NB4 (cell line): ENCODE data around the gene PREP.

Source experiments
- DNase-seq: peaks from one replicate; pipeline ENCODE4 v3.0.0; 2010; ENCODE audit warnings: low read depth
- H3K4me3 ChIP-seq: one replicate; pipeline ENCODE4 v1.5.1; 2011; ENCODE audit warnings: mild to moderate bottlenecking, low read depth, low read length, moderate library complexity
- MAX ChIP-seq: IDR thresholded peaks from 2 replicates; pipeline ENCODE4 v1.6.1; 2011; ENCODE audit warnings: low read depth, low read length
- MYC ChIP-seq: IDR thresholded peaks from 2 replicates; pipeline ENCODE4 v1.6.1; 2011; ENCODE audit warnings: low read depth, low read length
- POLR2A ChIP-seq: IDR thresholded peaks from 2 replicates; pipeline ENCODE4 v1.6.1; 2011; ENCODE audit warnings: mild to moderate bottlenecking; ENCODE audit not compliant: insufficient read length; ENCODE audit errors: extremely low read depth
- TF ChIP-seq, protein P1 (sequence below): IDR thresholded peaks from one replicate; pipeline ENCODE4 v1.5.1; 2012; ENCODE audit warnings: low read depth, low read length

Gene PREP

GRCh38 chr6:105258816-105259215, 144.1 kb downstream of the PREP start:
- H3K4me3 ChIP-seq = no peak overlapping the region
- no peak for DNase-seq
- no peak for TF ChIP-seq MYC
- TF ChIP-seq POLR2A = no peak
- TF ChIP-seq, protein P1, sequence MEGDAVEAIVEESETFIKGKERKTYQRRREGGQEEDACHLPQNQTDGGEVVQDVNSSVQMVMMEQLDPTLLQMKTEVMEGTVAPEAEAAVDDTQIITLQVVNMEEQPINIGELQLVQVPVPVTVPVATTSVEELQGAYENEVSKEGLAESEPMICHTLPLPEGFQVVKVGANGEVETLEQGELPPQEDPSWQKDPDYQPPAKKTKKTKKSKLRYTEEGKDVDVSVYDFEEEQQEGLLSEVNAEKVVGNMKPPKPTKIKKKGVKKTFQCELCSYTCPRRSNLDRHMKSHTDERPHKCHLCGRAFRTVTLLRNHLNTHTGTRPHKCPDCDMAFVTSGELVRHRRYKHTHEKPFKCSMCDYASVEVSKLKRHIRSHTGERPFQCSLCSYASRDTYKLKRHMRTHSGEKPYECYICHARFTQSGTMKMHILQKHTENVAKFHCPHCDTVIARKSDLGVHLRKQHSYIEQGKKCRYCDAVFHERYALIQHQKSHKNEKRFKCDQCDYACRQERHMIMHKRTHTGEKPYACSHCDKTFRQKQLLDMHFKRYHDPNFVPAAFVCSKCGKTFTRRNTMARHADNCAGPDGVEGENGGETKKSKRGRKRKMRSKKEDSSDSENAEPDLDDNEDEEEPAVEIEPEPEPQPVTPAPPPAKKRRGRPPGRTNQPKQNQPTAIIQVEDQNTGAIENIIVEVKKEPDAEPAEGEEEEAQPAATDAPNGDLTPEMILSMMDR = no peak
- no peak for TF ChIP-seq MAX

GRCh38 chr6:105257340-105257739, 145.5 kb downstream of the PREP start:
- no peak for TF ChIP-seq MAX
- TF ChIP-seq POLR2A = no peak
- no peak for TF ChIP-seq MYC
- TF ChIP-seq, protein P1 = no peak
- H3K4me3 ChIP-seq = no peak overlapping the region
- DNase-seq = no peak

DNA sequence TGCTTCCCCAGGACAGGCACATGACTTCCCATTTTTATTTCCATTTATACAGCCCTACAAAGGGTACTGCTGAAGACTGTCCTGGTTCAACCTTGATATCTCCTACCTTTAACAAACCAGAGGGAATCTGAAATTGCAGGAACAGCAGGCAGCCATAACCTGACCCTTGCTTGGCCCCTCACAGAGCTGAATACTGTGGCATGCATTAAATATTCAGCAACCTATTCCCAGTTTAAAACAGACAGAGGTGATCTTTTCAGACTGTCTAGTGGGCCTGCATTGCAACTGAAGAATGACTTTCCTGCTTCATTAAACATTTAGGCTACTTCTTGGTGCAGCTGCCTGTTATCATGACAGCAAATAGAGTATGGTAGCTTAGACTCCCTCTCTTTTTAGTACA, 146.3 kb downstream of the PREP start:
- TF ChIP-seq POLR2A = no peak
- no peak for TF ChIP-seq MYC
- no peak for TF ChIP-seq MAX
- TF ChIP-seq, protein P1 = no peak
- no peak for DNase-seq

DNA sequence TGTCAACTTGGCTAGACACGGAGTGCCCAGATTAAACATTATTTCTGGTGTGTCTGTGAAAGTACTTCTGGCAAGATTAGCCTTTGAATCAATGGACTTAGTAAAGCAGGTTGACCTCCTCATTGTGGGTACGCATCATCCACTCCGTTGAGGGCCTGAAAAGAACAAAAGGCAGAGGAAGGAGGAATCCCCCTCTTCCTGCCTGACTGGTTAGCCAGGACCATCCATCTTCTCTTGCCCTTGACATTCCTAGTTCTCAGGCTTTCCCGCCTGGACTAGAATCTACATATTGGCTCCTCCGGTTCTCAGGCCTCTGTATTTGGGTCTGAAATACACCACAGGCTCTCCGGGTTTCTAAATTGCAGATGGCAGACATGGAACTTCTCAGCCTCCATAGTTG, 149.1 kb downstream of the PREP start:
- no peak for DNase-seq
- TF ChIP-seq, protein P1 = no peak
- TF ChIP-seq POLR2A (no peak), MYC (no peak), MAX (no peak)
- no peak overlapping the region for H3K4me3 ChIP-seq

More for the DNA sequence above, 146.3 kb downstream of the PREP start:
- no peak overlapping the region for H3K4me3 ChIP-seq

DNA sequence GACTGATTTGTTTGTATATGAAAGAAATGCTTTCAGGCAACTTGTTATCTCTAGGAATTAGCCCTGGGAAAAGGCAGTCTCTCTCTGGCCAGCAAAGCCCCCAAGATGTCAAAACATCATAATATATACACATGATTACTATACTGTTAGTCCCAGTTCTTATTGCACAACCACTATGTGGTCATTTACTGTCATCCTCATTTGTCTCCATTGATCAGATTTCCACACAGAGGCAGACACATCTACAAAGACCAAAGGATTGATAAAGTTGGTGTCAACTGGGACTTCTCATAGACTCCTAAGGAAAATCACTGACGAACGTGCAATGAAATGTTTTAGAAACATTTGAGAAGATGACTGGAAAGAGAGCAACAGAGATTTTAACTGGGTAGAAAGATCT, 151.2 kb downstream of the PREP start:
- no peak overlapping the region for H3K4me3 ChIP-seq
- TF ChIP-seq POLR2A = no peak
- no peak for TF ChIP-seq MAX
- no peak for TF ChIP-seq MYC
- TF ChIP-seq, protein P1 = no peak
- DNase-seq = peak; percentile 35

DNA sequence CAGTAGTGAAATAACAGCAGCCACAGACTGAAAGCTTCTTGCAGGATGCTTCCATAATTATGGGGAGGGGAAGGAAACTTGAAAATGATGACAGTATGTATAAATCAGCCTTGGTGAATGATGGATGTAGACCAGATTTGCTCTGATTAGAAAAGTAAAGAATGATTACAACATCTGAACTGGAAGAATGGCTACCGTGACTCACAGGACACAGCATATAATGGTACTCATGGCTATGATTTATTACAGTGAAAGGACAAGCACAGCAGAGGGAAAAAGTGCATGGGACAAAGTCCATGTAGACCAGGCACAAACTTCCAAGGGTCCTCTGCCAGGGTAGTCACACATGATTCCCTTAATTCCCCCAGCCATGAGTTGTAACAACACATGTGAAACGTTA, 152.3 kb downstream of the PREP start:
- no peak for DNase-seq
- TF ChIP-seq MAX (no peak), MYC (no peak), POLR2A (no peak)
- TF ChIP-seq, protein P1 = no peak
- no peak overlapping the region for H3K4me3 ChIP-seq
